Activated naive CD4-positive, alpha-beta T cell treated with anti-CD3 and anti-CD28 coated beads, Interleukin-2, amount 10 ng/mL, durations not matched to agents 7 days and 5 days (primary cell): Measurements from ENCODE around the gene CTDNEP1.

Experiments used
- CTCF ChIA-PET: fragments of 350-600 bp; sonication (Branson Sonifier 250); formaldehyde crosslinking; loops from one replicate; lab custom pipeline; 2021; ENCODE audit warnings: antibody characterized with exemption; lab: Charles Lee
- DNase-seq: peaks from one replicate; pipeline ENCODE4 v3.0.0-alpha.2; 2020
- H3K27ac Mint-ChIP-seq: one replicate; pipeline ENCODE4 v1.8.0; 2021; ENCODE audit warnings: mild to moderate bottlenecking, moderate library complexity, mixed read lengths
- H3K27me3 Mint-ChIP-seq: one replicate; pipeline ENCODE4 v1.8.0; 2021; ENCODE audit warnings: mild to moderate bottlenecking, mixed read lengths
- H3K36me3 Mint-ChIP-seq: one replicate; pipeline ENCODE4 v1.8.0; 2021; ENCODE audit warnings: mixed read lengths
- H3K4me1 Mint-ChIP-seq: one replicate; pipeline ENCODE4 v1.8.0; 2021; ENCODE audit warnings: mixed read lengths
- H3K4me3 Mint-ChIP-seq: one replicate; pipeline ENCODE4 v1.8.0; 2021; ENCODE audit warnings: mild to moderate bottlenecking, moderate library complexity, mixed read lengths
- H3K9me3 Mint-ChIP-seq: one replicate; pipeline ENCODE4 v1.8.0; 2021; ENCODE audit warnings: mixed read lengths

The CTDNEP1 gene

GRCh38 chr17:7195971-7196370 lies 55.6 kb downstream of the CTDNEP1 start:
- H3K36me3 Mint-ChIP-seq = no peaks in the 10 kb centered on the region
- no peaks in the 10 kb centered on the region for H3K4me1 Mint-ChIP-seq
- H3K9me3 Mint-ChIP-seq = no peaks in the 10 kb centered on the region
- CTCF ChIA-PET = no interaction called here
- no peak overlapping the region for H3K4me3 Mint-ChIP-seq
- DNase-seq = no peak
- no peak overlapping the region for H3K27ac Mint-ChIP-seq
- H3K27me3 Mint-ChIP-seq = no peaks in the 10 kb centered on the region
